ENCODE results near the gene SPEN. TPM values are rescaled to one million over a fixed set of nuclear protein-coding genes. Genes with fewer than 3 reads are reported as not detected.

The SPEN gene
- total and polyA plus RNA-seq, 10 of the 15 experiments (the other 5 are each of a cell fraction or from before 2014, with no cell fraction given), result 5.2 to 58.7 (median 20.1) TPM

DNA sequence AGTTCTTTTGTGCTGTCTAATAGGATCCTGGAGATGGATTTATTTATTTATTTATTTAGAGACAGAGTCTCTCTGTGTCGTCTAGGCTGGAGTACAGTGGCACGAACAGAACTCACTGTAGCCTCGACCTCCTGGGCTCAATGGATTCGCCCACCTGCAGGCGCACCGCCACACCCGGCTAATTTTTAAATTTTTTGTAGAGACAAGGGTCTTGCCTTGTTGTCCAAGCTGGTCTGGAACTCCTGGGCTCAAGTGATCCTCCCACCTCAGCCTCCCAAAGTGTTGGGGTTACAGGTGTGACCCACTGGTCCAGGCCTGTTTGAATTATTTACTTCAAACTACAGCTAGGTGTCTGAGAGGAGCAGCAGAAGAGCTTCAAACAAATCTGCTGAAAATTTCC lies 9.6 kb upstream of the SPEN start:
- H3K4me1 ChIP-seq (ENCODE audit: control insufficient read depth, insufficient read depth, low read length), result peaks cover 18% of the 10 kb centered on the region
- no TSS peak for BruUV-seq (replicated peaks)
- H3K9ac ChIP-seq (ENCODE audit: control insufficient read depth, insufficient read depth, low read length), result no peak overlapping the region
- H3K27me3 ChIP-seq (replicated peaks in 1 of 2; ENCODE audit: control insufficient read depth in 2 of 2, insufficient read depth in 2 of 2, low read length in 1 of 2), result no peaks in the 10 kb centered on the region
- TF ChIP-seq, protein P1, sequence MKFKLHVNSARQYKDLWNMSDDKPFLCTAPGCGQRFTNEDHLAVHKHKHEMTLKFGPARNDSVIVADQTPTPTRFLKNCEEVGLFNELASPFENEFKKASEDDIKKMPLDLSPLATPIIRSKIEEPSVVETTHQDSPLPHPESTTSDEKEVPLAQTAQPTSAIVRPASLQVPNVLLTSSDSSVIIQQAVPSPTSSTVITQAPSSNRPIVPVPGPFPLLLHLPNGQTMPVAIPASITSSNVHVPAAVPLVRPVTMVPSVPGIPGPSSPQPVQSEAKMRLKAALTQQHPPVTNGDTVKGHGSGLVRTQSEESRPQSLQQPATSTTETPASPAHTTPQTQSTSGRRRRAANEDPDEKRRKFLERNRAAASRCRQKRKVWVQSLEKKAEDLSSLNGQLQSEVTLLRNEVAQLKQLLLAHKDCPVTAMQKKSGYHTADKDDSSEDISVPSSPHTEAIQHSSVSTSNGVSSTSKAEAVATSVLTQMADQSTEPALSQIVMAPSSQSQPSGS (IDR thresholded peaks at IDR 0.05; ENCODE audit: low read length), result no peak
- no peak for TF ChIP-seq KDM1A (IDR thresholded peaks at IDR 0.05; ENCODE audit: borderline replicate concordance)
- no peak for TF ChIP-seq SPI1 (IDR thresholded peaks at IDR 0.05; ENCODE audit: borderline replicate concordance, insufficient read depth, low read depth, low read length)
- no peak for TF ChIP-seq NR2F1 (conservative IDR thresholded peaks at IDR 0.05)
- TF ChIP-seq ZNF217 (IDR thresholded peaks at IDR 0.05), result no peak
- TF ChIP-seq, protein P2, sequence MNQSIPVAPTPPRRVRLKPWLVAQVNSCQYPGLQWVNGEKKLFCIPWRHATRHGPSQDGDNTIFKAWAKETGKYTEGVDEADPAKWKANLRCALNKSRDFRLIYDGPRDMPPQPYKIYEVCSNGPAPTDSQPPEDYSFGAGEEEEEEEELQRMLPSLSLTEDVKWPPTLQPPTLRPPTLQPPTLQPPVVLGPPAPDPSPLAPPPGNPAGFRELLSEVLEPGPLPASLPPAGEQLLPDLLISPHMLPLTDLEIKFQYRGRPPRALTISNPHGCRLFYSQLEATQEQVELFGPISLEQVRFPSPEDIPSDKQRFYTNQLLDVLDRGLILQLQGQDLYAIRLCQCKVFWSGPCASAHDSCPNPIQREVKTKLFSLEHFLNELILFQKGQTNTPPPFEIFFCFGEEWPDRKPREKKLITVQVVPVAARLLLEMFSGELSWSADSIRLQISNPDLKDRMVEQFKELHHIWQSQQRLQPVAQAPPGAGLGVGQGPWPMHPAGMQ (IDR thresholded peaks at IDR 0.05; ENCODE audit: borderline replicate concordance), result no peak
- no peak for TF ChIP-seq TBL1XR1 (IDR thresholded peaks at IDR 0.05; ENCODE audit: low read depth, low read length)
- TF ChIP-seq, protein P3, sequence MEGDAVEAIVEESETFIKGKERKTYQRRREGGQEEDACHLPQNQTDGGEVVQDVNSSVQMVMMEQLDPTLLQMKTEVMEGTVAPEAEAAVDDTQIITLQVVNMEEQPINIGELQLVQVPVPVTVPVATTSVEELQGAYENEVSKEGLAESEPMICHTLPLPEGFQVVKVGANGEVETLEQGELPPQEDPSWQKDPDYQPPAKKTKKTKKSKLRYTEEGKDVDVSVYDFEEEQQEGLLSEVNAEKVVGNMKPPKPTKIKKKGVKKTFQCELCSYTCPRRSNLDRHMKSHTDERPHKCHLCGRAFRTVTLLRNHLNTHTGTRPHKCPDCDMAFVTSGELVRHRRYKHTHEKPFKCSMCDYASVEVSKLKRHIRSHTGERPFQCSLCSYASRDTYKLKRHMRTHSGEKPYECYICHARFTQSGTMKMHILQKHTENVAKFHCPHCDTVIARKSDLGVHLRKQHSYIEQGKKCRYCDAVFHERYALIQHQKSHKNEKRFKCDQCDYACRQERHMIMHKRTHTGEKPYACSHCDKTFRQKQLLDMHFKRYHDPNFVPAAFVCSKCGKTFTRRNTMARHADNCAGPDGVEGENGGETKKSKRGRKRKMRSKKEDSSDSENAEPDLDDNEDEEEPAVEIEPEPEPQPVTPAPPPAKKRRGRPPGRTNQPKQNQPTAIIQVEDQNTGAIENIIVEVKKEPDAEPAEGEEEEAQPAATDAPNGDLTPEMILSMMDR (IDR thresholded peaks at IDR 0.05 in 2 of 3, conservative IDR thresholded peaks at IDR 0.05 in 1 of 3; ENCODE audit: control insufficient read depth in 2 of 3, extremely low read depth in 1 of 3, insufficient read depth in 1 of 3, low read depth in 3 of 3, low read length in 3 of 3), result no peak
- TF ChIP-seq POLR2AphosphoS2 (IDR thresholded peaks at IDR 0.05; ENCODE audit: low read depth, low read length), result no peak
- TF ChIP-seq, protein P4, sequence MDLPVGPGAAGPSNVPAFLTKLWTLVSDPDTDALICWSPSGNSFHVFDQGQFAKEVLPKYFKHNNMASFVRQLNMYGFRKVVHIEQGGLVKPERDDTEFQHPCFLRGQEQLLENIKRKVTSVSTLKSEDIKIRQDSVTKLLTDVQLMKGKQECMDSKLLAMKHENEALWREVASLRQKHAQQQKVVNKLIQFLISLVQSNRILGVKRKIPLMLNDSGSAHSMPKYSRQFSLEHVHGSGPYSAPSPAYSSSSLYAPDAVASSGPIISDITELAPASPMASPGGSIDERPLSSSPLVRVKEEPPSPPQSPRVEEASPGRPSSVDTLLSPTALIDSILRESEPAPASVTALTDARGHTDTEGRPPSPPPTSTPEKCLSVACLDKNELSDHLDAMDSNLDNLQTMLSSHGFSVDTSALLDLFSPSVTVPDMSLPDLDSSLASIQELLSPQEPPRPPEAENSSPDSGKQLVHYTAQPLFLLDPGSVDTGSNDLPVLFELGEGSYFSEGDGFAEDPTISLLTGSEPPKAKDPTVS (IDR thresholded peaks at IDR 0.05; ENCODE audit: low read depth, low read length), result no peak
- H3K27ac ChIP-seq (ENCODE audit: control insufficient read depth, insufficient read depth), result no peak overlapping the region
- FAIRE-seq, result no peak
- no peak overlapping the region for H2AFZ ChIP-seq (ENCODE audit: control insufficient read depth, low read depth, low read length)
- ChIA-PET CTCF (interaction anchor here (0.9 to 1.2 kb wide), 2 partner anchors 9 to 112 kb away, joined by 3 read pairs; partner anchors contain the start of gene SPEN), RAD21 (ENCODE audit: unreplicated experiment) (interaction anchor here (0.8 to 4.0 kb wide), 2 partner anchors 11 to 45 kb away, joined by 3 to 31 read pairs; partner anchors contain the start of gene SPEN), POLR2A (interaction anchor here (0.6 to 4.0 kb wide), 4 partner anchors 8 to 79 kb away, joined by 3 to 44 read pairs (median 13); partner anchors contain the start of gene SPEN), SMC1A (ENCODE audit: uncharacterized antibody, unreplicated experiment) (interaction anchor here (1.8 to 3.3 kb wide), 3 partner anchors 9 to 137 kb away, joined by 6 to 27 read pairs (median 13); partner anchors contain the start of genes SPEN and ZBTB17)
- 99% methylated on average over 7 of the region's 7 CpGs for WGBS (ENCODE audit: insufficient coverage, insufficient replicate concordance, low lambda C conversion rate, missing lambda C conversion rate)
- no peaks in the 10 kb centered on the region for H3K9me3 ChIP-seq (replicated peaks; ENCODE audit: control insufficient read depth, insufficient read depth, low read length)
- no peak overlapping the region for H3K4me3 ChIP-seq
- ATAC-seq, result no peak
- H3K36me3 ChIP-seq (ENCODE audit: control insufficient read depth in 2 of 2, insufficient read depth in 2 of 2, low read length in 1 of 2), result no peaks in the 10 kb centered on the region
- no peak for DNase-seq (ENCODE audit: low read depth, low spot score)
- in situ Hi-C loops (cut with MboI) (no loop called here), intact Hi-C loops (cut with micrococcal nuclease; ENCODE audit: unreplicated experiment) (no loop called here)
- H3K4me2 ChIP-seq (ENCODE audit: control insufficient read depth, insufficient read depth), result no peak overlapping the region
- peaks cover 20% of the 10 kb centered on the region for H3K79me2 ChIP-seq (ENCODE audit: control insufficient read depth, insufficient read depth, low read length)
- no peaks in the 10 kb centered on the region for H4K20me1 ChIP-seq (ENCODE audit: control insufficient read depth, insufficient read depth)
